ENCODE data around the gene KRTAP13-2.

Gene KRTAP13-2, protein sequence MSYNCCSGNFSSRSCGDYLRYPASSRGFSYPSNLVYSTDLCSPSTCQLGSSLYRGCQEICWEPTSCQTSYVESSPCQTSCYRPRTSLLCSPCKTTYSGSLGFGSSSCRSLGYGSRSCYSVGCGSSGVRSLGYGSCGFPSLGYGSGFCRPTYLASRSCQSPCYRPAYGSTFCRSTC

DNA sequence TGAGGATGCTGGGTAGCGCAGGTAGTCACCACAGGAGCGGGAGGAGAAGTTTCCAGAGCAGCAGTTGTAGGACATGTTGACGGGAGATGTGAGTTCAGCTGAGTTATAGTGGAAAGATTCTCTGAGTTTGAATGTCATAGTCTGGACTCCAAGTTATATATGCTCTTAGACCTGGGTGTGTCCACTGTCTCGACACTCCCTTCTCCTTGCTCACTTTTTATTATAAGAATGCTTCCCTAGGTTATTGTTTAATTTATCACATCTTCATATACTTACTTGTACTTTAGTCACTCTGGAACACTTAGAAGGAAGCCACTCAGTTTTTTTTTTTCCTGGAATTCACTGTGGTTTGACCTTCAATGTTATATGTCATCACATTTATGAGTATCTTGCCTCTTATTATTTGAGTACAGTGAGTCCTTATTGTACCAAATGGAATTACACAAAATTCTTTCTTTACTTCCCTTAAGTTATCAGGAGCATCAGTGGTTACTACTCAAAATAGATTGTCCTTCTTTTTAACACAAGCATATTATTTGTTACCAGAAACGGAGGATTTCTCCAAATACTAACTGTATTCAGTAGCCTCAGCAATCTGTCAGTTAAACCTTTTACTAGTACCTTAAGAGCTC lies at the start of gene KRTAP13-2:
KRTAP13-2 (minus strand) TSS at position 133 of the 632 bp plus-strand sequence; CDS start at position 75, 58 bp downstream.
- DNase-seq: no peak

DNA sequence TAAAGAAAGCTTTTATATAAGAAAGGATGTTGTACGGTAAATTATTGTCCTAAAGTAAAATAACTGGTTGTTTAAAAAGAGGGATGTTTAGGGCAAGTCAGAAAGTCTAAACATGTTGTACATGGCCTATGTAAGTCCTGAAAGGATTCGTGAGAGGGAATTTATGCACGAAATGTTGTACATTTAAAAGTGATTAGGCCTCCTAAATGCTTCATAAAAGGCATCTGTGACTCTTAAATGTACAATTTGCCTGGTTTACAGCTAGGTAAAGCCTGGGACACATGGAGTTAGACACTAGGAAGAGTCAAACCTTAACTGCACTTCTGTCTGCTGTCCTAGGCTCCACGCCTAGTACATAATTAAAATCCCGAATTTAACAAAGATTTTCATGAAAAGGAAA lies 43.9 kb upstream of the KRTAP13-2 start:
- no peak for DNase-seq

DNA sequence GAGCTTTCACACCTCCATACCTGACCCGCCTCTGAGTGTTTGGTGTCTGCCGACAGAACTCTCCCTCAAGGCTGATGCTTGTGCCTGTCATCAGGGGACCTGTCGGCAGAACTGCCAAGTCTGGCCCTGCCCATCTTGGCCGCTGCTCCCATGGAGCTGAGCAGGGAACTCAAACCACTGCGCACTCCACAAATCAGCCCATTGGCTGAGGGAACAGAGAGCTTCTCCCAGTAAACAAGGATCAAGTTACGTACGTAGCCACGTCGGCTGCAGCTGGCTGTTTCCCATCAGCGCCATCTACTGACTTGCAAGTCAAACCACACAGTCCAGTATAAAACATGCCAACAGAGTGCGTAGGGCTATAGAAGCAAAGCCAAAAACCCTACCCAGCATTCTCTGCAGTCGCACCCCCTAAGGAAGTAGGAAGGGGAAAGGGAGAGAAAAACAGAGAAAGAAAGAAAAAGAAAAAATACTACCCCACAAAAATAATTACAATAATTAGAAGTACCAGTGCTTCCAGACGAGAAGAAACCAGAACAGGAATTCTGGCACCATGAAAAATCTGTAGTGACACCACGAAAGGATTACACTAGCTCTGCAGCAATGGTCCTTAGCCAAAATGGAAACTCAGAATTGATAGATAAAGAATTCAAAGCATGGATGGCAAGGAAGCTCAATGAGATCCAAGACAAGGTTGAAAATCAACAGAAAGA lies 36.9 kb upstream of the KRTAP13-2 start:
- DNase-seq: no peak

DNA sequence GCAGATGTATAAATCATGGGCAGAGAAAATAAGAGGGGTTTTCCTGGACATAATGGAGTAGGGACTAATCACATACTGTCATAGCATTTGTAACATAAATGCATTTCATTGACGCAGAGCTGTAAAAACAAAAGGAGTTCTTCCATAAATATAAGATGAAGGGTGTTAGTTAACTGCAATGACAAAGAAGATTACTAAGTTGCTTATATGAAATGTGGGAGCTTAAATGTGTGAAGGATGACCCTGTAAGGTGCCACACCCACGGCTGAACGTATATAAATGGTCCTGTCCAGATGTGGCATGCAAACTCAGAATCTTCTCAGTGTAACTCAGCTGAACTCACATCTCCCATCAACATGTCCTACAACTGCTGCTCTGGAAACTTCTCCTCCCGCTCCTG lies 23.7 kb upstream of the KRTAP13-2 start, which contains the start of gene KRTAP13-1:
KRTAP13-1 (plus strand) TSS at position 301 of the 400 bp plus-strand sequence; CDS start at position 357, 56 bp downstream.
- no peak for DNase-seq

DNA sequence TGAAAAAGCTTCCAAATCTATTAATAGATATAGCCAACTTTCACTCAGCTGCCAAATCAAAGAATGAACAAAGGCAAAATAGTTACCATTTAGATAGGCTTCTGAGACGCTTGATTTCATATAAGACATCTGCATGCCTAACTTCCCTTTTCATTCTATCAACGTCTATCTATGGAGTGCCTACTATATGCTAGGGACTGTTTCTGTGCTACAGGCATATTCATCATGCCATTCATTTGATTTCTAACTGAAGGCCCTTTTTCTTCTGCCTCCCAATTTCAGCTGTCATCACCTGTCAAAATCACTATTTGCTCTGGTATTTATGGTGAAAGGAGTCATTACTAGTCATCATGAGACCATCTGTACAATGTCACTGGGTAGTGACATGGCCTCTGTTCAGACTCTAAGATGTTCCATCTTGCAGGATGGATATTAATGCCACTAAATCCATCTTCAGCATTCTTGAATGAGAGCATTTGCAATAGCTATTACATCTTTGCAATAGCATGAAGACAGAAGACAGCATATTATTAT lies 19.5 kb upstream of the KRTAP13-2 start:
- no peak for DNase-seq

DNA sequence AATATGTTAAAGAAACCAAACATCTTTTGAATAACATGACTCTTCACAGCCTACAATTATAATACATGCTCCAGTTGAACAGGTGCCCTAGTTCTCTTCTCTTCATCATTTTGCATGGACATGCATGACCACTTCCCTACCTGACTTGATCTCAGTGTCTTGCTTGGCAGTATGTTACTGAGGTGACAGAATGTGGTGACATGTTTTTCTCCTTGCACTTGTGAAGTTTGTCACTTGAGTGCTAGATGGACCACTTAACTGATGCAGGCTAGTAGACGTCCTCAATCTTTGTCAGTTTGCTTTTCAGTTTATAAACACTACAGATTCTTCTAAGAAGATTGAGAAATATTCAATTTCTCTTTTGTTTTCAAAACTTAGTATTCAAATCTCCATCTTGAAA lies 10.1 kb upstream of the KRTAP13-2 start:
- no peak for DNase-seq

DNA sequence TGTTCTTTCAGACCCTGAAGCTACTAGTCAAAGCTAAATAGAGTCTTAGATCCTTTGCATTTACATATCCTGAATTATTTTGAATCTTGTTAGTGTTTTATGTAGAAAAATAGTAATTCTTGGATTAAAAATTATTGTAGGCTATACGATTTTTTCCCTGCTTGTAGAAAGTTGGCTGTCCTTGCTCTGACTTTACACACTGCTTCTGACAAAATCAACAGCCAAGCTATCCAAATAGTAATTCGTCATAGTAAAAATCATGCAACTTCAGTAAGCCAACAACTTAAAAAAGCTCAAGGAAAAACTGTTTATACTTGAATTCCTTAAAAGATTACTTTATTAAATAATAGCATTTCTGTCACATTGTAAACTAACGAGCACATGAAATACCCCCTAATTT lies 16.2 kb downstream of the KRTAP13-2 start:
- no peak for DNase-seq

DNA sequence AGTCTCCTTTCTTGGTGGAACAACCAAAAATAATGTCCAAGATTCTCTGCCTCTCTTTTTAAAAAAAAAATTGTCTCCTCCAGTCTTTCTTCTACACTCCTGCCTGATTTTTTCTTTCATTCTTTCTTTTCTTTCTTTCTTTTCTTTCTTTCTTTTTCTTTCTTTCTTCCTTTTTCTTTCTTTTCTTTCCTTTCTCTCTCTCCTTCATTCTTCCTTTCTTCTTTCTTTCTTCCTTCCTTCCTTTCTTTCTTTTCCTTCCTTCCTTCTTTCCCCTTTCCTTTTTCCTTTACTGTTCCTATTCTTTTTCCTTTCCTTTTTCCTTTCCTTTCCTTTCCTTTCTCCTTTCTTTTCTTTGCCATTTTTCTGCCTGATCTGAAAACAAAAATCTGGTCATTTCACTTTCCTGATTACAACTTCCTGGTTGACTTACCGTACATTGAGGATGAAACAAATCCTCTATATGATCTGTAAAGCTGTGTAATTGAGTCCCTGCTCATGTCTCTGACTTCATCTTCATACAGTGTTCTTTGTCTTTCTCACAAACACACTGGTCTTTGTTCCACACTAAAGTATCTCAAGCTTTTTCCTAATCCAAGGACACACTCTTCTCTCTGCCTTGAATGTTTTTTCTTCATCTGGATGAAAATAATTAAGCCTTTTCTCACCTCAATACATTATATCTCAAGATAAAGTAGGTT lies 17.6 kb downstream of the KRTAP13-2 start:
- no peak for DNase-seq

DNA sequence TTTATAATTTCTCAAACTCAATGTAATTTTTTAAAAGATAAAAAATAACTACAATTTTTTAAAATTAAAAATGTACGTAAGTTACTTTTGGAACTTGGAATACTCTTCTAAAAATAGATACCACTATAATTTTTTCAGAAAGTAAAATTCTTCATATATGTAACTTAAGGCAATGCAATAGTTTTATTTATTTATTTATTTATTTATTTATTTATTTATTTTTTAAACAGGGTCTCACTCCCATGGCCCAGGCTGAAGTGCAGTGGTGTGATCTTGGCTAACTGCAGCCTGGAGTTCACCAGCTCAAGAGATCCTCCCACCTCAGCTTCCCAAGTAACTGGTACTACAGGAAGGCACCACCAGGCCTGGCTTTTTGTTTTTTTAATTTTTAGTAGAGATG lies 20.5 kb downstream of the KRTAP13-2 start:
- no peak for DNase-seq

DNA sequence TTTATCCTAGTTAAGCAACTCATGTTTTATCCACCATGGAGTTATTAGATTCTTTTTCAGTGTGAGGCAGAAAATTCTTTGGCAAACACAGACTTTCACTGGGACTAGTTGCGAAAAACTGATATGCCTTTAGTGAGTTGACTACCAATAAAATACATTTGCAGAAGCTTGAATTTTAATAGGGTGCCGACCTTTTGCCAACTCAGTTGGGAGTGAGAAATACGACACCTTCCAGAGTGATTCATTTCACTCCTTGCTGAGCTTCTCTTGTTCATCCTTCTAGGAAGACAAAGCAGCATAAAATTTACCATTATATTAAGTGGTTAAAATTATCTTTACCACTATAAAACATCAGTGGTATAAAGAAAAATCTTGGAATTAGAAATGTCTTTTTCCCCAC lies 22.5 kb downstream of the KRTAP13-2 start:
- no peak for DNase-seq

DNA sequence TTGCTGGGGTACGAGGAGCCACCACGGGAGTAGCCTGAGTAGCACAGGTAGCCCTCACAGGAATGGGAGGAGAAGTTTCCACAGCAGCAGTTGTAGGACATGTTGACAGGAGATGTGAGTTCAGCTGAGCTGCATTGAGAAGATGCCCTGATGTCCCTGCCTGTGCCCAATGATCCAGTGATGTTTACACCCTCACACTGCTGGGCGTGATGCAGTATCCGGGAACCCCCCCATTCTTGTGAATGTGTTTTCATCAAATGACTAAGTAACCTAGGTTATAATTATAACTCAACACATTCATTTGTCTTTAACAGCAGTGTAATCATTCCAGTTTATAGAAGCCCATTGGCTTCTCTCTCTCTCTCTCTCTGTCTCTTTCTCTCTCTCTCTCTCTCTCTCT lies 23.6 kb downstream of the KRTAP13-2 start, which contains the start of gene KRTAP23-1:
KRTAP23-1 (minus strand) TSS at position 101 of the 400 bp plus-strand sequence; CDS start at position 101, 0 bp downstream.
- no peak for DNase-seq

DNA sequence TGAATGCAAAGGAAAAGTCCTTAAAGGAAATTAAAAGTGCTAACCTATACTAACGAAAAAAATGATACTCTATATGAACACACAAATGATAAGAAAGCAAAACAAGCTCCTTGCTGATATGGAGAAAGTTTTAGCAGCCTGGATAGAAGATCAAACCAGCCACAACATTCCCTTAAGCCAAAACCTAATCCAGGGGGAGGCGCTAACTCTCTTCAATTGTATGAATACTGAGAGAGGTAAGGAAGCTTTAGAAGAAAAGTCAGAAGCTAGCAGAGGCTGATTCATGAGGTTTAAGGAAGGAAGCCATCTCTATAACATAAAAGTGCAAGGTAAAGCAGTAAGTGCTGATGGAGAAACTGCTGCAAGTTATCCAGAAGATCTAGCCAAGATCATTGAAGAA lies 27.1 kb downstream of the KRTAP13-2 start:
- no peak for DNase-seq

DNA sequence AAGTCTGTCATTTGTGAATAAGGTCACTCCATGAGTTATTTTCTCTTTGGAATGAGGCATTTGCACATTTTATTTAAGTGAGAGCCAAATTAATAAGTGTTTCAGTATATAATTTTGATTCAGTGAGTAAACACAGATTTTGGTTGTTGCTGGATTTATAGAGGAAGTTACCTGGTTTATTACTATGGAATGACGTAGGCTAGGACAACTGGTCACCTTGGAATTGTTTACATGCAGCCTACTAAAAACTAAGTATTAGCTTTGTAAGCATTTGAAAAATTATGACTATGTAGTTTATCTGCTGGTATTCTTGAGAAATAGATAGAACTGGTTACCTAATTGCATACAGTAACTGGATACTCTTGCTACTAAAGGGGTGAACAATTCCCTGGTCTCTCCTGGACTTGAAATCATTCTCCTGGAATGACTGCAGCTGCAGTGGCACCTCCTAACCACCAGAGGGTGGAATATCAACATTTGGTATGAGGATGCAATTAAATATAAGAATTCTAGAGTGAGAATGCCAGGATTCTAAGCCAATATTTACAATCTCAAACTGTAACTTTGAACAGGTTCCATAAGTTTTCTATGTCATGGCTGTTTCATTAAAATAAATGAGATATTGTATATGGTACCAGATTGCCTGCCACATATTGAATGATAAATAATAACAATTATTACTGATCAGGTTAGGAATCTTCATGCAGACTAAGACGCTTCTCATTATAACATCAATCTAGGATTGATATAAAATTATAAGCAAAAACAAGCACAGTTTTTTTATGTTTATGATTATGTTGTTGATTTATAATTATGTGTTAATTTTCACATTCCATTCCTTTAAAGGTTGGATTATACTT lies 31.1 kb downstream of the KRTAP13-2 start:
- no peak for DNase-seq

DNA sequence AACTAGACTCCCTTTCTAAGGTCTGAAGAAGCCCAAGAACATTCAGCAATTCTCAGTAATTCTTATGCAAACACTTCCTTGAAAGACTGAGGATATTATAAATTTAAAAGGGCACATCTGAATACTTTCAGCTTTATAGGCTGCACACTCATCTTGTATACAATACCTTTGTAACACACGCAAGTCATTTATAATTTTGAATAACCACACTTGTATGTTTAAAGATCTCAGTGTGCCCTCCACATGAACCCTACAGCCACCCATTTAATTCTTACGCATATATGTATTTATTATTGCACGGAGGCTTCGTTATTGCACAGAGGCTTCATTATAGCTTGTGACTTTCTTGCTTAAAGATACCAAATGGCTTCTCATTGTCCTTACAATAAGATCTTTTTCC lies 33.4 kb downstream of the KRTAP13-2 start:
- no peak for DNase-seq

DNA sequence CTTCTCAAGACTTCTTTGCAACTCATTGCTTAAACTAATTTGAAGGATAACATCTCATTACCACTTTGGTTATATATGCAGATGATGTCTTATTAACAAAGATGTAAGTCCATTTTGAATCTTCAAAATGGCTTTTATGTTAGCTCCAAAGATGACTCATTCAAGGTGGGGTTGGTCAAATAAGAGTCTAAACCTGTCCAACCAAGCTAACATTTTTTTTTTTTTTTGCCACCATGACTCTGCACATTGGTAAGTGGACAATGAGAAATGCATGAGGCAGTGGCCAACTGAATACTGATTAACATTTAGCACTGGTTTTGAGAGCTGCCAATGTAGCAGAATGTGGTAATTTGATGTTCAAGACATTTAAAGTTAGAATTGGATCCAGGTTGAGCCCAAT lies 34.3 kb downstream of the KRTAP13-2 start:
- DNase-seq: no peak

DNA sequence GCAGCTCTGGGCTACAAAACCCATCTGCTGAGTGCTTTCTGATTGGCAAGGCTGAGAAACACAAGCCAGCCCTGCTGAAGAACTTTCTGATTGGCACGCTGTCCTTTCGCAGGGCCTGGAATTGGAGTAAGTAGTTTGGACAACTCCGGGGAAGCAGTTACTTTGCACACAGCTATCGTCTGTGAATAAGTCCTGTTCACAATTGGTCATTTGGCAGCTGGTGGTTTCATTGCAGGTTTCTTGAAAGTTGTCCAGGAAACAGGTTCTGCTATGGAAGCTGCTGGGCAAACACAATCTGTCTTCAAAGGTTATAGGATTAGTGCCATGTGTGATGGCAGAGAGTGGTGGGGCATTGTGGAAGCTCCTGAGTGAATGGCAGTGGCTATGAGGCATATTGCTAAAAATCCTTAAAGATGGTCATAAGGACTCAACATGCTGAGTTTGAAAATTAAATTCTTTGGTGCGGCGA lies 34.8 kb downstream of the KRTAP13-2 start, which contains the start of gene KRTAP27-1:
KRTAP27-1 (minus strand) TSS at position 419 of the 469 bp plus-strand sequence; CDS start at position 393, 26 bp downstream.
- no peak for DNase-seq

DNA sequence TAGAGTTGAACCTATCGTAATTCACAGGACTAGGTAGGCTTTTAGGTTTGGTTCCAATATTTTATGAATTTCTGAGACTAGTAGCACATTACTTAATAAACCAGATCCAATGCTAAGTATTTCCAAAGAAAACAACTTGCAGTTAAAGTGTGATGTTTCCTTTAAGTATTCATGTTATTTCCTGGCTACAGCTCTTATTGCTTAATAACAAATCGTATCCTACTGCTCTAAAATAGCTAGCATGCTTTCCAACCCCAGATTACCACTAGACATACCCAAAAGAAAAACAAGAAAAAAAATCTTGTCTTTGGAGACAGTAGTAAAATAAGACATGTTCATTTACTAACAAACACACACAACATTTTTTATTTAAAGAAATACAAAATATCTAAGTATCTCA lies 35.5 kb downstream of the KRTAP13-2 start:
- DNase-seq: no peak

DNA sequence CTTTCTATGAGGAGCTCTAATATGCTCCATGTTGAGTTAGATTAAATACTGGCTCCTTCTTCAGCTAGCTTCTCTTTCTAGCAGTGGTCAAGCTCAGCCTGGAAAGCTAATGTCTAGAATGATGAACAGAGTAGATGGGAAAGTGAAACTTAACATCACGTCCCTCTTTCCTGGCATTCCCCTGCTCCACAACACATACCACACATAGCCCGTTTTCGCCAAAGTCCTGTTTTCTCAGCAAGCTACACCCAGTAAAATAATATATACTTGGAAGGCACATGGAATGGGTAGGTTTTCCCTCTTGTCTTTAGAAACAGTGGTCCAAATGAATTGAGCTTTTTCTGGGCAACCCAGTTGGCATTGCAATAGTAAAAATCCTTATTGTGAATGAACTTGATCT lies 38.3 kb downstream of the KRTAP13-2 start:
- DNase-seq: no peak

DNA sequence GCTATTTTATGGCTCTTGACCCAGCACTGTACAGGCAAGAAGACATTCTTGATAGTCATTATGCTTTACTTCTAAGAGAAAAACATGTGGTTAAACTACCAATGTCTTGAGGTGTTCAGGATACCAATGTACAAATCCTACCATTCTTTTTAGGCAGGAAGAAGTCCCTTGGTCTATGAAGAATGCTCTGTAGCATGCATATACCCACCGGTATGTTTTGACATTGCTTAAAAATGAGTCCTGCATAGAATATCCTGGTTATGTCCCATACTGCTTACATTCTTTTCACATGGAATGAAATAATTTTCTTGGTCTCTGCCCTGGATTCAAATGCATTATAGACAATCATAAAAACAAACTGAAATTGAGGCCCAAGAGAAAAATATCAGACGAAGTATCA lies 39.4 kb downstream of the KRTAP13-2 start:
- no peak for DNase-seq

DNA sequence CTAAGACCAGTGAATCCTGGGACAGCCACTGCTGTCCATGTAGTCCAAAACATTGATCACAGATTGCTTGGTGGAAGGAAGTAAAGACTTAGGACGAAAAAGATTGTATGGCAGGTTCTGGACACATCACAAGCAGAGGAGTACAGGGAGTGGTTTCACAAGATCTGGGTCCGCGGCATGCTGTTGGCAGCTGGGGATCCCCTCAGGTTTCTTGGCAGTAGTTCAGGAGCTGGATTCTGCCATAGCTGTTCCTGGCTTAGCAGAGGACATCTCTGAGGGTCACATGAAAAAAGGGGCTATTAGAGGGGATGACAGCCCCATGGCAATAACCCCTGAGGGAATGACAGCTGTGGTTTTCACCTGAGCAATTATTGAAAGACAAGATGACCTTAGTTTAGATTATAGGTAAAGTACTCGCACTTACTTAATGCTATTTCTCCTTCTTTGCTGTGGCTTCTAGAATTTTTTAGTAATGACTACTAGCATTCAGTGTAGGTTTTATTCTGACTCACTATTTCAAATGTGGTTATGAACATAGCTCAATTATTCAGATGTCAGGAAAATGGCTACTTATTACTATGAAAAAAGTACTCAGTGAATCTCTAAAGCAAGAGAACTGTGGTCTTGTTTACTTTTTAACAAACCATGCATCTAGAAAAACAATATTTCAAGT lies 42.7 kb downstream of the KRTAP13-2 start:
- DNase-seq: no peak

DNA sequence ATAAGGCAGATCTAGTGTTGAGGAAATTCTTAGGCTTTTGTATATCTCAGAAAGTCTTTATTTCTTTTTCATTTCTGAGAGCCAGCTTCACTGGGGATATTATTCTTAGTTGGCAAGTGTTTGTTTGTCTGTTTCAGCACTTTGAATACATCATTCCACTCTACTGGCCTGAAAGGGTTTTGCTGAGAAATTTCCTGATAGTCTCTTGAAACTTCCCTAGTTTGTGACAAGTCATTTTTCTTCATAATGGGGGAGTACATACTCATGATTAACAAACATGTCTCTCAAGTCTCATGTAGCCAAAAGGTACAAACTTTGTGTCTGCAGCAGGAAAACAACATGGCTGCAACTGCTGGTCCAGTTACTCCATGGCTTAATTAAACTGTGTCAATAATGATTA lies 45.7 kb downstream of the KRTAP13-2 start:
- DNase-seq: no peak

Measured in CD4-positive, alpha-beta T cell treated with Interleukin-4 for 4 hours (primary cell).